HFF-Myc (cell line): ENCODE data around the gene ECSCR.
"Not testable (repeated sequence)": the region's sequence is repeated elsewhere in the genome, so short reads cannot be mapped to it uniquely, and the experiment has no call there.

Experiments
- DNase-seq: peaks from one replicate; pipeline ENCODE4 v3.0.0-alpha.2; 2011; ENCODE audit warnings: low read depth; ENCODE audit errors: extremely low read depth
- H3K4me3 ChIP-seq: replicated peaks from 2 replicates; pipeline ENCODE4 v1.5.1; 2011; ENCODE audit warnings: low read depth, mild to moderate bottlenecking, control low read depth, low read length
- CTCF ChIP-seq: IDR thresholded peaks from 2 replicates; pipeline ENCODE4 v1.5.1; 2012; ENCODE audit warnings: mild to moderate bottlenecking, low read depth, low read length, control low read depth; ENCODE audit errors: missing control alignments

The ECSCR gene

DNA sequence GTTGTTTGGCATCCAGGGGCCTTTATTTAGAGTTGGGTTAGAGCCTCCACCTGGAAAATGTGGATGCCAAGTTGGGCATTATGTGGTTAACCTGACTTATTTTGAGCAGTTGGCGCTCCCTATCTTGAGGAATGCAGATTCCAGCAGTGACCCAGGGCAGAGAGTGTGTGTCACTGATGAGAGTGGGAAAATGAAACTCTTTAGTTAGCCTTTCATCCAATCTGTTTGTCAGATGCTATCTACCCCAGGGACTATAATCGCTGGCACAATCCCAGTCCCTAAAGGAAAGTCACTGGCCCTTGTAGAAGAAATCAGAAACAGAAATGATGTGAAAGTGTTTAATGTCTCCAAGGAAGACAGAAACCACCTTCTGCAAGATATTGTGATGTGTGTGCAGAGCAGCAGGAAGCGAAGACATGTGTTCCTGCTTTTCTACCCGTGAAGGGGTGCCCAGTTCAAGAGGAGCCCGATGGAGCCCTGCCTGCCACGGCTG, 30.2 kb upstream of the ECSCR start:
- no peak for DNase-seq
- no peak overlapping the region for H3K4me3 ChIP-seq
- TF ChIP-seq CTCF, result no peak

DNA sequence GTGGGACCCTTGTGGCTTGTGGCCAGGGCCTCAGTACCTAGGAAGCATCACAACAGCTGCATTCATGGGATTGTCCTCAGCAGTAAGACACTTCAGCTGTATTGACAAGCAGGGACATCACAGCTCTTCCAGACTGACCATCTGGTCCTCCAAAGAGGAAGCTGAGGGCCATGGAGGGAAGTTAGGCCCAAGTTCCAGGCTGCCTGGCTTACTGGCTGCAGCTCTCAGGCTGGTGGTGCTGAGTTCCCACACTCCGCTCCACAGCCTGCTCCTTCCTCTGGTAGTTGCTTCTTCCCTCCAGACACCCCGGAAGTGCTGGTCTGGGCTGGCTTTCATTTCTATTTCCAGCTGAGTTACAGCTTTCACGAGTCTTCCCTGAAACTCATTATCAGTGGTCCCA, 25.7 kb upstream of the ECSCR start:
- TF ChIP-seq CTCF, result no peak
- no peak overlapping the region for H3K4me3 ChIP-seq
- DNase-seq, result no peak

- no peak for TF ChIP-seq CTCF
- no peak overlapping the region for H3K4me3 ChIP-seq
- DNase-seq, result no peak
These were observed 23.7 kb upstream of the ECSCR start for GRCh38 chr5:139486201-139486600.

GRCh38 chr5:139482890-139483208, 20.3 kb upstream of the ECSCR start:
- peak overlapping the region; percentile 69 for H3K4me3 ChIP-seq
- not testable (repeated sequence) for DNase-seq

- H3K4me3 ChIP-seq, result peak within 1 kb of the TSS; percentile 69
- TF ChIP-seq CTCF, result no peak
- peak; percentile 98 for DNase-seq
These were observed 19.7 kb upstream of the ECSCR start, which contains the start of gene STING1 for GRCh38 chr5:139482050-139482889. STING1 (minus strand) TSS chr5:139482758; CDS start chr5:139481704, 1,054 bp downstream.

DNA sequence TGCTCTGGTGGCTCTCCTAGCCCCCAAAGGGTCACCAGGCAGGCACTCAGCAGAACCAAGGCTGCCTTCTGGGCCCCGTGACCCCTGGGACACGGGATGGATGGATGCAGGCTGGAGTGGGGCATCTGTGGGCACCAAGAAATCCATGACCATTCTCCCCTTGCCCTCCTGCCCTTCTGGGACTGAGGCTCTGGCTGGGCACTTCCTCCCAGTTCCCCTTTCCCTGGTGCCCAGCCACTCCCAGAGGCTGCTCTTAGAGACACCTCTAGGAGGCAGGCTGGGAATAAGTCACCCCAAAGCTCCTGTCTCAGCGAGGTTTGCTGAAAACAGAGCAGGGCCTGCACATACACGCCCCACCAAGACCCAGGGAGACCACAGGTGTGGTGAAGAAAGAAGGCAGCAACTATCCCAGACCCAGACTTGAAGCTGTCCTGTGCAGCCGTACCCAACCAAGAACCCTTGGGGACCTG, 19.1 kb upstream of the ECSCR start:
- TF ChIP-seq CTCF, result peak; percentile 34
- DNase-seq, result no peak
- H3K4me3 ChIP-seq, result peak overlapping the region; percentile 69

DNA sequence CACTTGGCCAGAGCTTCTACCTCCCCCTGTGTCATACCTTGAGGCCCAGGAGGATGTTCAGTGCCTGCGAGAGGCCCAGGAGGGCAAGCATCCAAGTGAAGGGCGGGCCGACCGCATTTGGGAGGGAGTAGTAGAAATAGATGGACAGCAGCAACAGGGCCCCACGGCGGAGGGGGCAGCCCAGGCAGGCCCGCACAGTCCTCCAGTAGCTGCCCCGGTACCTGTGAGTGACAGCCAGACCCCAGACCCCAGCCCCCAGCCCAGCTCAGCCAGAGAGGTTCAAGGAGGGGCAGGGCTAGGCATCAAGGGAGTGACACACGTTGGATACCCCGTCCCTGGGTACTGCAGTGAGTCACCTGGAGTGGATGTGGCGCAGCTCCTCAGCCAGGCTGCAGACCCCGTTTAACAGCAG, 18.6 kb upstream of the ECSCR start:
- no peak for TF ChIP-seq CTCF
- DNase-seq, result no peak
- H3K4me3 ChIP-seq, result peak overlapping the region; percentile 69

- H3K4me3 ChIP-seq, DNase-seq: not testable (repeated sequence)
These were observed 17.2 kb upstream of the ECSCR start for GRCh38 chr5:139479729-139480128.

DNA sequence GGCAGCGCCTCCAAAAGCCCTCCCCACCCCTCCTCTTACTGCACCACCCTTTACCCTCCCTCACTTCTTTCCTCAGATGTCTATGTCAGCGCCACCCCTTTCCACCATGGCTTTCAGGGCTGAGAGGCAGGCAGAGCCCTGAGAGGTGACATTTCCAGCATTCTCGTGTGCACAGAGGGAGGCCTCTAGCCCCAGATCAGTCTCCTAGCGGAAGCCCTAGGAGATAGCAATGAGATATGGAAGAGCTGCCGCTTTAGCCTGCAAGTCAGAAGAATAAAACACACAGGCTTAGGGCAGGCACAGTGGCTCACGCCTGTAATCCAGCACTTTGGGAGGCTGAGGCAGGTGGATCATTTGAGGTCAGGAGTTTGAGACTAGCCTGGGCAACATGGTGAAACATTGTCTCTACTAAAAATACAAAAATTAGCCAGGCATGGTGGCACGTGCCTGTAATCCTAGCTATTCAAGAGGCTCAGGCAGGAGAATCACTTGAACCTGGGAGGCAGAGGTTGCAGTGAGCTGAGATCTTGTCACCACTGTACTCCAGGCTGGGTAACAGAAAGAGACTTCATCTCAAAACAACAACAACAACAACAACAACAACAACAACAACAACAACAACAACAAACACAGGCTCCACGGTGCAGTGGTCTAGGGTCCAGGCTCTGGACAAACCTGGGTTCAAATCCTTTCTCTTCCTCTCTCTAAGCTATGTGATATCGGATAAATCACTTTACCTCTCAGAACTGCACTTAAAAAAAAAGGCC, 16.3 kb upstream of the ECSCR start:
- DNase-seq, H3K4me3 ChIP-seq: not testable (repeated sequence)
